GM12801 (cell line): Measurements from ENCODE around the gene LYRM2.

Experiments
- TF ChIP-seq, protein P1 (sequence below): IDR thresholded peaks from one replicate; pipeline ENCODE4 v1.5.1; 2011; ENCODE audit warnings: control low read depth; ENCODE audit not compliant: insufficient read length; ENCODE audit errors: extremely low read depth

LYRM2 gene

DNA sequence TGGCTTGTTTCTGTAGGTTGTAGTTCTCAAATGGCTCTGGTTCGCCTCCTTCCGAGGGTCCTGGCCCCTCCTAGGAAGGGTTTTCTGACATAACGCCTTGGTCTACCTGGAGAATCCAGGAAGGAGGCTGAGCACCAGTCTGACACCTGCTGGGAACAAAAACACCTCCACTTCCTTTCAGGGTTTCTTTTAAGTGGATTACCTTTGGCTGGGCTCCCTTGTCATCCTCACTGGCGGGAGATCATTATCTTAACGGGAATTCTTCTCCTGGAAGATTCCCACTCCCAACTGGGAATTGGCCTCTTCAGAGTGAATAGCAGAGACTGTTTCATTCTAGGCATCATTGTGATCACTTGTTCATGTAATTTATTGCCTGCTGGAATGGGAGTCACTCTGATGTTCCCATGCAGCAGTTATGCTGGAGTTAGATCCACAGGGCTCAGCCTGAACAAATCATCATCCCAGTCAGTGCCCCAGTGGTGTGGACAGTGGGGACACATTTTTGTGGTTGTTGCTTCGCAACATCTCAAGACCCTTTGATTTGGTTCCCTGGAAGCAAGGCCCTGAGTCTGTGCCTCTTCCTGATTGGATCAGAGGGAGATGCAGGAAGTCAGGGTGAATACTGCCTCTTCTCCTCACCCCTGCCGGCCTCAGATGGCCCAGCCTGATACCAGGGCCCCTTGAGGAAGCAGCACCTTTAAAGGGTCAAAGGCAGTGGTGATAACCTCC is 49.1 kb downstream of the LYRM2 start:
- TF ChIP-seq, protein P1, sequence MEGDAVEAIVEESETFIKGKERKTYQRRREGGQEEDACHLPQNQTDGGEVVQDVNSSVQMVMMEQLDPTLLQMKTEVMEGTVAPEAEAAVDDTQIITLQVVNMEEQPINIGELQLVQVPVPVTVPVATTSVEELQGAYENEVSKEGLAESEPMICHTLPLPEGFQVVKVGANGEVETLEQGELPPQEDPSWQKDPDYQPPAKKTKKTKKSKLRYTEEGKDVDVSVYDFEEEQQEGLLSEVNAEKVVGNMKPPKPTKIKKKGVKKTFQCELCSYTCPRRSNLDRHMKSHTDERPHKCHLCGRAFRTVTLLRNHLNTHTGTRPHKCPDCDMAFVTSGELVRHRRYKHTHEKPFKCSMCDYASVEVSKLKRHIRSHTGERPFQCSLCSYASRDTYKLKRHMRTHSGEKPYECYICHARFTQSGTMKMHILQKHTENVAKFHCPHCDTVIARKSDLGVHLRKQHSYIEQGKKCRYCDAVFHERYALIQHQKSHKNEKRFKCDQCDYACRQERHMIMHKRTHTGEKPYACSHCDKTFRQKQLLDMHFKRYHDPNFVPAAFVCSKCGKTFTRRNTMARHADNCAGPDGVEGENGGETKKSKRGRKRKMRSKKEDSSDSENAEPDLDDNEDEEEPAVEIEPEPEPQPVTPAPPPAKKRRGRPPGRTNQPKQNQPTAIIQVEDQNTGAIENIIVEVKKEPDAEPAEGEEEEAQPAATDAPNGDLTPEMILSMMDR = no peak

DNA sequence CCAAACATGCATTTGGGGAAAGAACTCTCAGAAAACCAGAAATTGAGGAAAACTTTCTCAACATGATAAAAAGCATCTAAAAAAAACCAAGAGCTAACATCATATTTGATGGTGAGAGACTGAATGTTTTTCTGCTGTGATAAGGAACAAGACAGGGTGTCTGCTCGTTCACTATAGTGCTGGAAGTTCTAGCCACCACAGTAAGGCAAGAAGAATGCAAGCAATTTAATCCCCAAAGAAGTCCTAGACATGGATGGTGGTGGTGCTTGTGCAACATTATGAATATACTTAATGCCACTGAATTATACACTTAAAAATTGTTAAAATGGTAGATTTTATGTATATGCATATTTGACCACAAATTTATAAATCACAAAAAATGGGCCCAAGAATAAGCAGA is 53.4 kb downstream of the LYRM2 start:
- TF ChIP-seq, protein P1 = no peak

DNA sequence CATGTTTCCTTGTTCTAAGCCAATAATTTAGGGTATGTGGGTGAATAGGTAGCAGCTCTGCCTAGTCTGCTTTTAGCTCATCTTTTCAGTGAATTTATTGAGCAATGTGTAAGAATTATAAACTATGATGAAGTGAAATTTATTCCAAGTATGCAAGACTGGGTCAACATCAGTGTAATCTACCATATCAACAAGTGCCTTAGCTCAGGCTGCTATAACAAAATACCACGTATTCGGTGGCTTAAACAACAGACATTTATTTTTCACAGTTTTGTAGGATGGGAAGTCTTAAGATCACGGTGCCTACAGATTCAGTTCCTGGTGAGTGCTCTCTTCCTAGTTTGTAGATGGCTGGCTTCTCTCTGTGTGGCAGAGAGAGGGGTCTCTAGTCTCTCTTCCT is 54.0 kb downstream of the LYRM2 start:
- TF ChIP-seq, protein P1 = no peak

DNA sequence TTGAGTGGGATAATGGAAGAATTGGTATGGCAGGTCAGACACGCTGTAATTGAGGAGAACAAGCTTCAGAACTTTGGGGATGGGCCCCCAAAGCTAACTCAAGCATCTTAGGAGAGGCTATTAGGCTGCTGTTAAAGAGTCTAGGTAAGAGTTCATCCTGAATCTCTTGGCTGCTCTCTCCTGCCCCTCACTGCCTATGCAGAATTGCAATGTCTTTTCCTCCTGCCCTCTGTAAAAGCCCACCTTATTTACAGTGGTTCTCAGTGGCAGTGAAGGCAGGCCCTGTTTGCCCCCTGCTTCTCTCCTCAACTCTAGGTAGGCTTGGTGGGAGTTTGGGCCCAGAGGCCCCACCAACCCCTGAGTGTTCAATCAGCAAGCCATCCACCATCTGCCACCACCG is 55.0 kb downstream of the LYRM2 start:
- TF ChIP-seq, protein P1 = no peak

DNA sequence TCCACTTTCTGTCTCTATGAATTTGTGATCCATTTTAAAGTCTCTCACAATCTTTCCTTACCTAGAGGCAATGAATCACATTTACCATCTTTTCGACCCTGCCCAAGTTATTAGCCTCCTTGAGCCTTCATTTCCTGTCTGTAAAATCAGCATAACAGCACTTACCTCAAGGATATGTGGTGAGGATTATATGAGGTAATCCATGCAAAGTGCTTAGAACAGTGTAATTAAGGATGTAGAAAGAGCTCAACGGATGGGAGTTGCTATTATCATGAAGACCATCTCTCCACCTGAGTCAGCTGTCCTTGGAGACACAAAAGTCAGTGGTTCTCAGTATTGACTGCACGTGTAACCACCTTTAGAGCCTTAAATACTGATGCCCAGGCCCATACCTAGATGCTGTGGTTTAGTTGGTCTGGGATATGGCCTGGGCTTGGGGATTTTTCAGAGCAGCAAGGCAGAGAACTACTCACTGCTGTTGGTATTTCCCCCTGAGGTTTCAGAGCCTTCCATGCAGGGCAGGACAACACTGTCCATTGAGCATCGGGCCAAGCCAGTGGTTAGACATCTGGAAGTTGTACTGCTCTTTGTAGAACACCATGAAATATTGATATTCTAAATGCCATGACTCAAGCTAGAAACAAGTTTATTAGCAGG is 55.8 kb downstream of the LYRM2 start:
- TF ChIP-seq, protein P1 = no peak

DNA sequence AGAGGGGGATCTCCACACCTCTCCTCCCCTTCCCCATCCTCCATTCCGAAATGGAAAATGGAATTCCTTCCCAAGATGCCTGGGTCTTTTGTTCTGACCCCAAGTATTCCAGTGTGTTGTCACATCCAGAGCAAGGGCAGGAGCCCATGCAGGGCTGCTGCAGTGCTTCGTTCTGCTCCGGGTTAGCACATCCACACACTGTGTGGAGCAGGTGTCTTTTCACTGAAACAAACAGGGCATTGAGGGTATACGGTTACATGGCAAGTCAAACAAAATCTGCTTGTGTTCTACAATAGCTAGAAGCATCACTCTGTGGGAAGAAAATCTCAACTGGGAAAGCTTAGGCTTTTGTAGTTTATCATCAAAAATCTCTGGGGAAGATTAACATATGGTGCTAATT is 56.9 kb downstream of the LYRM2 start:
- TF ChIP-seq, protein P1 = no peak

DNA sequence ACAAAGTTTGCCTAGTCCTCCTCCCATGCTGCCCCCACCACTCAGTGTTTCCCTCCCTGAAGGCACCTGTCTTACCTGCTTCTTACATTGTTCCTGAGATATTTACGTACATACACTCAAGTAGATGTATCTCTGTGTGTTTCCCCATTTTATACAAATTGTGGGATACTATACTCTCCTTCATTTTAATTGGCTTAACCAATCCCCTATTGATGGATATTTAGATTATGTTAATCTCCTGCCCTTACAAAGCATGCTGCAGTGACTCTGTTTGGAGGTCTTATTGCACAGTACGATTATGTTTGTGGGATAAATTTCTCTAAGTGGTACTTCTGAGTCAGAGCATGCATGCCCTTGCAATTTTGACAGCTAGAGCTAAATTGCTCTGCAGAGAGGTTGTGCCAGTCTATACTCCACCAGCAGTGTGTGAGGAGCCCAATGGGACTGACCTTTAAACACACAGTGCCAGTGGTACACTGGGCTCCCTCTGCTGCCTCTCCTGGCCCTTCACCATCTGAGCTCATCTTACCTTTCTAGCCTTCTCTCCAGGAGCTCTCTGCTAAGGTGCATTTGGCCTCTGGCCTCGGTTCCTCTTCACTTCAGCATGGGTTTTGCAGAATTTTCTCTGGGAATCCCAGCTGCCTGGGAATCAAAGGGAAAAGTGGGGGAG is 57.4 kb downstream of the LYRM2 start:
- TF ChIP-seq, protein P1 = no peak
